Hepatocyte (in vitro differentiated cells): ENCODE results near the gene CHST1. TPM values are rescaled to one million over a fixed set of nuclear protein-coding genes. Genes with fewer than 3 reads are reported as not detected.

ENCODE experiments used
- DNase-seq: peaks from one replicate; pipeline ENCODE4 v3.0.0-alpha.2; 2016; ENCODE audit warnings: low spot score
- H2AFZ ChIP-seq: fragments of 200-600 bp; sonication (generic); 2 replicates; pipeline ENCODE4 v1.6.0; 2016; ENCODE audit warnings: antibody characterized with exemption, mild to moderate bottlenecking
- H3K27ac ChIP-seq: fragments of 200-600 bp; sonication (generic); 2 replicates; pipeline ENCODE4 v1.5.1; 2016; ENCODE audit warnings: mild to moderate bottlenecking
- H3K27me3 ChIP-seq: fragments of 200-600 bp; sonication (generic); 2 replicates; pipeline ENCODE4 v1.6.1; 2016
- H3K36me3 ChIP-seq: fragments of 200-600 bp; sonication (generic); replicated peaks from 2 replicates; pipeline ENCODE4 v1.5.1; 2016; ENCODE audit warnings: low read depth; ENCODE audit not compliant: insufficient read depth
- H3K4me1 ChIP-seq: fragments of 200-600 bp; sonication (generic); 2 replicates; pipeline ENCODE4 v1.5.1; 2016; ENCODE audit warnings: mild to moderate bottlenecking, moderate library complexity; ENCODE audit not compliant: insufficient read depth
- H3K4me2 ChIP-seq: fragments of 200-600 bp; sonication (generic); 2 replicates; pipeline ENCODE4 v1.6.0; 2016
- H3K4me3 ChIP-seq: fragments of 200-600 bp; sonication (generic); 2 replicates; pipeline ENCODE4 v1.5.1; 2016; ENCODE audit warnings: mild to moderate bottlenecking
- H3K79me2 ChIP-seq: fragments of 200-600 bp; sonication (generic); 2 replicates; pipeline ENCODE4 v1.6.0; 2017; ENCODE audit warnings: mild to moderate bottlenecking
- H3K9me2 ChIP-seq: fragments of 200-600 bp; sonication (generic); replicated peaks from 2 replicates; pipeline ENCODE4 v1.6.0; 2017; ENCODE audit warnings: mild to moderate bottlenecking; ENCODE audit not compliant: insufficient read depth
- H3K9me3 ChIP-seq: fragments of 200-600 bp; sonication (generic); 2 replicates; pipeline ENCODE4 v1.5.1; 2016; ENCODE audit warnings: low read depth, mild to moderate bottlenecking
- H4K20me1 ChIP-seq: fragments of 200-600 bp; sonication (generic); 2 replicates; pipeline ENCODE4 v1.6.0; 2016; ENCODE audit warnings: mild to moderate bottlenecking; ENCODE audit not compliant: insufficient read depth, poor library complexity, severe bottlenecking
- EZH2 ChIP-seq: fragments of 200-600 bp; sonication (generic); IDR thresholded peaks from 2 replicates; pipeline ENCODE4 v1.6.1; 2016; ENCODE audit warnings: antibody characterized with exemption, mild to moderate bottlenecking, borderline replicate concordance
- EZH2phosphoT487 ChIP-seq: fragments of 200-600 bp; sonication (generic); IDR thresholded peaks from one replicate; pipeline ENCODE4 v1.6.1; 2018; ENCODE audit warnings: antibody characterized with exemption, mild to moderate bottlenecking, low read depth, moderate library complexity; ENCODE audit not compliant: unreplicated experiment, severe bottlenecking
- WGBS: methylation state at CpG from one replicate; pipeline ENCODE4 v1.1.6; 2016; ENCODE audit warnings: low lambda C conversion rate; ENCODE audit errors: missing lambda C conversion rate; 5-methylcytosine and 5-hydroxymethylcytosine counted together
- polyA plus RNA-seq: library from polyadenylated mRNA; unstranded; fragments of >200 nt; fragmentation: Nextera tagmentation; extraction: Ambion mirVana; gene quantifications from 2 replicates; pipeline ENCODE4 v1.2.1, GENCODE V29; 2016
- total RNA-seq: library from RNA; depleted of rRNA; stranded (reverse); fragments of >200 nt; gene quantifications from 2 replicates; pipeline ENCODE4 v1.2.3, GENCODE V29; 2014
- TF ChIP-seq, protein P1 (sequence below): fragments of 200-600 bp; sonication (generic); IDR thresholded peaks from 2 replicates; pipeline ENCODE4 v1.5.1; 2016; ENCODE audit warnings: antibody characterized with exemption, mild to moderate bottlenecking; ENCODE audit not compliant: poor library complexity

CHST1 gene
- total and polyA plus RNA-seq, 2 experiments from 2014 or later: 1.3 to 1.9 TPM

DNA sequence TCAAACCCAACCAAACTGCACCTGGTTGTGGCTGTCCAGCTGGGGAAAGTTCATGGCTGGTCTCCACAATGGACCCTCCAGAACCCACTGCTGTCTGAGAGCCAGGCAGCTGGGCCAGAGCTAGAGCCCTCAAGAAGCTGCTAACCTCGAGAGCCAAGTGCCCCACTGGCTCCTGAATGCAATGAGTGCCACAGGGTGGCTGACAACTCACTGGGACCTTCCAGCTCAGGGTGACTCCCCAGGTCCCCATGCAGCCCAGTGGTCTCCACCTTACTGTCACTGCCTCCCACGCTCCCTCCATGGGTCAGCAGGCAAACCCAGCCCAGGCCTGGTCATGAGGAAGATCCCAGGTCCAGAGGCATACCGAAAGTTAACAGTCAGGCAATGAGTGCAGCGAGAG, 8.0 kb upstream of the CHST1 start:
- TF ChIP-seq EZH2: no peak
- no peak for TF ChIP-seq EZH2phosphoT487
- TF ChIP-seq, protein P1, sequence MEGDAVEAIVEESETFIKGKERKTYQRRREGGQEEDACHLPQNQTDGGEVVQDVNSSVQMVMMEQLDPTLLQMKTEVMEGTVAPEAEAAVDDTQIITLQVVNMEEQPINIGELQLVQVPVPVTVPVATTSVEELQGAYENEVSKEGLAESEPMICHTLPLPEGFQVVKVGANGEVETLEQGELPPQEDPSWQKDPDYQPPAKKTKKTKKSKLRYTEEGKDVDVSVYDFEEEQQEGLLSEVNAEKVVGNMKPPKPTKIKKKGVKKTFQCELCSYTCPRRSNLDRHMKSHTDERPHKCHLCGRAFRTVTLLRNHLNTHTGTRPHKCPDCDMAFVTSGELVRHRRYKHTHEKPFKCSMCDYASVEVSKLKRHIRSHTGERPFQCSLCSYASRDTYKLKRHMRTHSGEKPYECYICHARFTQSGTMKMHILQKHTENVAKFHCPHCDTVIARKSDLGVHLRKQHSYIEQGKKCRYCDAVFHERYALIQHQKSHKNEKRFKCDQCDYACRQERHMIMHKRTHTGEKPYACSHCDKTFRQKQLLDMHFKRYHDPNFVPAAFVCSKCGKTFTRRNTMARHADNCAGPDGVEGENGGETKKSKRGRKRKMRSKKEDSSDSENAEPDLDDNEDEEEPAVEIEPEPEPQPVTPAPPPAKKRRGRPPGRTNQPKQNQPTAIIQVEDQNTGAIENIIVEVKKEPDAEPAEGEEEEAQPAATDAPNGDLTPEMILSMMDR: no peak
- H4K20me1 ChIP-seq: no peaks in the 10 kb centered on the region
- H3K9me2 ChIP-seq: no peaks in the 10 kb centered on the region
- DNase-seq: no peak
- no peaks in the 10 kb centered on the region for H3K4me1 ChIP-seq
- H3K9me3 ChIP-seq: no peaks in the 10 kb centered on the region
- no peak overlapping the region for H2AFZ ChIP-seq
- H3K27ac ChIP-seq: no peak overlapping the region
- no peak overlapping the region for H3K4me3 ChIP-seq
- no peaks in the 10 kb centered on the region for H3K79me2 ChIP-seq
- WGBS: 89% methylated on average over 4 of the region's 4 CpGs
- H3K36me3 ChIP-seq: no peaks in the 10 kb centered on the region
- no peak overlapping the region for H3K4me2 ChIP-seq
- no peaks in the 10 kb centered on the region for H3K27me3 ChIP-seq

DNA sequence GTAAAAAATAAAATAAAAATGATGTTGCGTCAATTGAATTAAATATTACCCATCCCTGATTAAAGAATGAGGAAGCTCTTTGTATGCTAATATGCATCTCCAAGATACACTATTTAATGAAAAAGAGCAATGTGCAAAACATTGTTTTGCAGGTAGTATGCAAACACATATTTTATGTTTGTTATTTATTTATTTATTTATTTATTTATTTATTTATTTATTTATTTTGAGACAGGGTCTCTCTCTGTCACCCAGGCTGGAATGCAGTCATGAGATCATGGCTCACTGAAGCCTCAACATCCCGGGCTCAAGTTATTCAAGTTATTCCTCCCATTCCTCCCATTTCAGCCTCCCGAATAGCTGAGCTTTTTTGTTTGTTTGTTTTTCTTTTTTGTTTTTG, 7.2 kb upstream of the CHST1 start:
- Histone ChIP-seq H3K79me2 (no peaks in the 10 kb centered on the region), H3K4me2 (no peak overlapping the region), H3K27ac (no peak overlapping the region), H3K4me3 (no peak overlapping the region), H3K27me3 (peaks cover 4% of the 10 kb centered on the region), H3K36me3 (no peaks in the 10 kb centered on the region), H4K20me1 (no peaks in the 10 kb centered on the region), H3K4me1 (no peaks in the 10 kb centered on the region), H2AFZ (no peak overlapping the region), H3K9me3 (no peaks in the 10 kb centered on the region), H3K9me2 (no peaks in the 10 kb centered on the region)
- no peak for DNase-seq
- TF ChIP-seq EZH2phosphoT487: no peak
- TF ChIP-seq, protein P1: no peak
- no peak for TF ChIP-seq EZH2
- WGBS: 77% methylated on average over 3 of the region's 3 CpGs

DNA sequence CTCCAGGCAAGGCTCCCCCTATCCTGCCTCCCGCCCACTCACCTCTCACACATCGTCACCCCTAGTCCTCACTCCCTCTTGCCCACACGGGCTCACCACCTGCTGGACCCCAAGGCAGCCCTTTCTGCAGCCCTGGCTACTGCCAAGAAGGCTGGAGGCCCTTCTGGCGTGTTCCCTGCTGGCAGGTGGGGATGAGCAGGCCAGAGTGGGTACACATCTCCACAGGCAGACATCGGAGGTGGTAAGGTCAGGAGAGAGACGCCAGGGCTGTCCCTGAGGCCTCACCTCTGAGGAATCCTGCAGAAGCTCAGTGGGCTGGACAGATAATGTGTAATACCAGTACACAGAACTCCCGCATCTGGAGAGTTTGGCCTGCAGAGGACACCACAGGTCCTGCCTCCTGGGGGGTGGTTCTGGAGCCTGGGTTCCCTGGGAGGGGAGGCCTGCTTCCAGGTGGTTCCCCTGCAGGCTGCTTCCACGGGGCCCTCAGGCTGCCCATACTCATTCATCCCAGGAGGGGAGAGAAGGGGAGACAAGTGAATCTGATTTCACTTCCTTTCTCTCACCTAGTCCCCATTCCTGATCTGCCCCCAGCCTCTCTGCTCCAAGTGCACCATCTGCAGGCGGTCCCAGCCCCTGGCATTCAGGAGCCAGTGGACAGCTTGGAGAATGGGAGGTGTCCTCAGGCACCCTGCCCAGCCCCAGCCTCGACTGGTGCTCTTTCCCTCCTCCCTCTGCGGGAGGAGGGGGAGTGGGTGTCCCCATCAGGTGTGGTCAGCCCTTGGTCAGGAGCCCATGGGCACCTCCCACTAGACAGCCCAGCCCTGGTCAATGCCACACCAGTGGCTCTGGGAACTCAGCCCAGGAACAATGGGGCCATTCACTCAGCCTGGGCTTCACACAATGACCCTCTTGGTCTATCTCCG, 6.1 kb upstream of the CHST1 start:
- Histone ChIP-seq H3K4me2 (no peak overlapping the region), H3K36me3 (no peaks in the 10 kb centered on the region), H3K4me3 (no peak overlapping the region), H3K79me2 (no peaks in the 10 kb centered on the region), H2AFZ (no peak overlapping the region), H3K27me3 (peaks cover 15% of the 10 kb centered on the region), H3K27ac (no peak overlapping the region), H3K9me2 (no peaks in the 10 kb centered on the region), H4K20me1 (no peaks in the 10 kb centered on the region), H3K9me3 (no peaks in the 10 kb centered on the region), H3K4me1 (no peaks in the 10 kb centered on the region)
- TF ChIP-seq, protein P1: no peak
- TF ChIP-seq EZH2 (no peak), EZH2phosphoT487 (no peak)
- no peak for DNase-seq
- WGBS: 79% methylated on average over 12 of the region's 12 CpGs
